GM20431 (cell line): ENCODE data around the gene MTAP.

ENCODE experiments used
- in situ Hi-C: fragments of 300-500 bp; cut with MseI, MboI; formaldehyde crosslinking; loops from one replicate; pipeline ENCODE4 v1.15.0; 2020; ENCODE audit warnings: low sequenced_read_pairs; ENCODE audit not compliant: unreplicated experiment

MTAP gene

GRCh38 chr9:21985964-21986667 is 183.7 kb downstream of the MTAP start:
- in situ Hi-C loops = no loop called here
